Measurements from ENCODE around the gene PRSS36.
A peak's percentile ranks its signal among the peaks of the same experiment; 100 is the strongest.
"Not testable (repeated sequence)": the region's sequence is repeated elsewhere in the genome, so short reads cannot be mapped to it uniquely, and the experiment has no call there.

PRSS36 gene

GRCh38 chr16:31143694-31144148 is 6.1 kb downstream of the PRSS36 start:
- H3K4me3 ChIP-seq: no peak overlapping the region
- no peak overlapping the region for H3K27ac ChIP-seq

- Histone ChIP-seq H3K4me3 (peak overlapping the region; percentile 26 to 51 (median 35)), H3K27ac (peak overlapping the region in 20 of 21 experiments; percentile 72 to 96 (median 84))
These were observed 6.7 kb downstream of the PRSS36 start for GRCh38 chr16:31143011-31143693.

GRCh38 chr16:31142109-31143010 is 7.5 kb downstream of the PRSS36 start:
- Histone ChIP-seq H3K4me3 (peak overlapping the region; percentile 26 to 51 (median 35)), H3K27ac (peak overlapping the region; percentile 19 to 96 (median 86))

- Histone ChIP-seq H3K27ac (peak overlapping the region in 20 of 21 experiments; percentile 72 to 96 (median 86)), H3K4me3 (peak overlapping the region in 5 of 7 experiments; percentile 26 to 51 (median 34))
These were observed 8.3 kb downstream of the PRSS36 start for GRCh38 chr16:31141489-31142108.

- peak overlapping the region in 1 of 7 experiments; percentile 26 for H3K4me3 ChIP-seq
These were observed 8.8 kb downstream of the PRSS36 start for GRCh38 chr16:31141071-31141469.

GRCh38 chr16:31138621-31139578 is 11.0 kb downstream of the PRSS36 start:
- no peak overlapping the region for H3K4me3 ChIP-seq
- H3K27ac ChIP-seq: peak overlapping the region in 14 of 21 experiments; percentile 12 to 75 (median 48)

More at GRCh38 chr16:31141071-31141469, 8.8 kb downstream of the PRSS36 start:
- peak overlapping the region in 20 of 21 experiments; percentile 72 to 96 (median 86) for H3K27ac ChIP-seq

GRCh38 chr16:31136822-31137499 is 12.9 kb downstream of the PRSS36 start:
- not testable (repeated sequence) for H3K27ac ChIP-seq, H3K4me3 ChIP-seq

- Histone ChIP-seq H3K27ac (peak overlapping the region in 2 of 21 experiments; percentile 74 to 83), H3K4me3 (no peak overlapping the region)
These were observed 13.6 kb downstream of the PRSS36 start for GRCh38 chr16:31136287-31136662.

GRCh38 chr16:31135535-31136286 is 14.2 kb downstream of the PRSS36 start, which contains the start of gene PRSS8:
Gene PRSS8, minus strand, starts transcription at chr16:31135727. Its CDS starts 229 bp downstream, at chr16:31135498.
- H3K27ac ChIP-seq: peak within 1 kb of the TSS in 20 of 21 experiments; percentile 8 to 93 (median 78)

GRCh38 chr16:31134625-31135534 is 15.0 kb downstream of the PRSS36 start:
- peak overlapping the region; percentile 26 to 63 (median 36) for H3K4me3 ChIP-seq
- H3K27ac ChIP-seq: peak overlapping the region in 20 of 21 experiments; percentile 8 to 93 (median 78)

More at GRCh38 chr16:31135535-31136286, 14.2 kb downstream of the PRSS36 start, which contains the start of gene PRSS8:
- peak within 1 kb of the TSS; percentile 26 to 63 (median 36) for H3K4me3 ChIP-seq

GRCh38 chr16:31134091-31134571 is 15.7 kb downstream of the PRSS36 start:
- Histone ChIP-seq H3K27ac (peak overlapping the region in 5 of 21 experiments; percentile 7 to 93 (median 83)), H3K4me3 (peak overlapping the region; percentile 26 to 63 (median 36))

- H3K27ac ChIP-seq: peak overlapping the region in 3 of 21 experiments; percentile 1 to 35 (median 6)
- H3K4me3 ChIP-seq: no peak overlapping the region
These were observed 16.8 kb downstream of the PRSS36 start for GRCh38 chr16:31133046-31133501.

GRCh38 chr16:31132303-31132979 is 17.4 kb downstream of the PRSS36 start:
- H3K27ac ChIP-seq: peak overlapping the region in 10 of 21 experiments; percentile 1 to 85 (median 48)

GRCh38 chr16:31131841-31132271 is 18.0 kb downstream of the PRSS36 start:
- Histone ChIP-seq H3K27ac (peak overlapping the region in 12 of 21 experiments; percentile 0 to 85 (median 68)), H3K4me3 (no peak overlapping the region)

More at GRCh38 chr16:31132303-31132979, 17.4 kb downstream of the PRSS36 start:
- H3K4me3 ChIP-seq: no peak overlapping the region

GRCh38 chr16:31131416-31131815 is 18.4 kb downstream of the PRSS36 start:
- no peak overlapping the region for H3K4me3 ChIP-seq
- peak overlapping the region in 15 of 21 experiments; percentile 0 to 85 (median 75) for H3K27ac ChIP-seq
